Hepatic stellate cell (primary cell): ENCODE measurements around the gene RAMACL.

Experiments used
- DNase-seq: peaks from one replicate; pipeline ENCODE4 v3.0.0; 2011; ENCODE audit warnings: low spot score

Gene RAMACL

GRCh38 chr6:166618251-166618650, 31.8 kb upstream of the RAMACL start:
- DNase-seq: no peak

- no peak for DNase-seq
Measured at GRCh38 chr6:166617359-166617758, 30.9 kb upstream of the RAMACL start.

- no peak for DNase-seq
Measured at GRCh38 chr6:166616261-166617238, 30.1 kb upstream of the RAMACL start.

GRCh38 chr6:166615059-166615770, 28.7 kb upstream of the RAMACL start:
- DNase-seq: no peak

- no peak for DNase-seq
Measured at GRCh38 chr6:166614589-166614988, 28.1 kb upstream of the RAMACL start.

GRCh38 chr6:166614171-166614583, 27.7 kb upstream of the RAMACL start:
- DNase-seq: no peak

GRCh38 chr6:166613027-166613426, 26.5 kb upstream of the RAMACL start:
- no peak for DNase-seq

- no peak for DNase-seq
Measured at GRCh38 chr6:166612471-166612881, 26.0 kb upstream of the RAMACL start.

GRCh38 chr6:166611631-166612030, 25.2 kb upstream of the RAMACL start:
- DNase-seq: no peak

GRCh38 chr6:166610069-166610468, 23.6 kb upstream of the RAMACL start:
- no peak for DNase-seq

- DNase-seq: peak; percentile 56
Measured at GRCh38 chr6:166608774-166609173, 22.3 kb upstream of the RAMACL start.

GRCh38 chr6:166605752-166606151, 19.3 kb upstream of the RAMACL start:
- DNase-seq: no peak

- DNase-seq: no peak
Measured at GRCh38 chr6:166604911-166605310, 18.4 kb upstream of the RAMACL start.

- no peak for DNase-seq
Measured at GRCh38 chr6:166604328-166604727, 17.9 kb upstream of the RAMACL start.

- DNase-seq: no peak
Measured at GRCh38 chr6:166603043-166603690, 16.7 kb upstream of the RAMACL start.

GRCh38 chr6:166601956-166602355, 15.5 kb upstream of the RAMACL start:
- no peak for DNase-seq

- DNase-seq: peak; percentile 37
Measured at GRCh38 chr6:166600931-166601330, 14.5 kb upstream of the RAMACL start.

- no peak for DNase-seq
Measured at GRCh38 chr6:166599205-166599604, 12.7 kb upstream of the RAMACL start.

GRCh38 chr6:166598441-166599138, 12.1 kb upstream of the RAMACL start:
- peak; percentile 87 for DNase-seq

GRCh38 chr6:166597711-166598440, 11.4 kb upstream of the RAMACL start:
- DNase-seq: no peak
